GM23338 (cell line): Measurements from ENCODE around the gene MCM9. TPM values are rescaled to one million over a fixed set of nuclear protein-coding genes. Genes with fewer than 3 reads are reported as not detected.

Source experiments
- ATAC-seq: fragments of 200-7000 bp; cut with Tn5 transposase; 3 replicates; pipeline ENCODE4 v1.9.1; 2020
- DNase-seq: peaks from one replicate; pipeline ENCODE4 v3.0.0-alpha.2; 2015; ENCODE audit warnings: low spot score
- H2AFZ ChIP-seq: fragments of 200-600 bp; sonication (generic); 2 replicates; pipeline ENCODE4 v1.8.0; 2016; ENCODE audit warnings: antibody characterized with exemption, mild to moderate bottlenecking, moderate library complexity
- H3F3A ChIP-seq: fragments of 200-600 bp; sonication (generic); replicated peaks from 2 replicates; pipeline ENCODE4 v1.8.0; 2017; ENCODE audit warnings: antibody characterized with exemption, mixed run types, low read depth
- H3K27ac ChIP-seq: fragments of 200-600 bp; sonication (generic); 2 replicates; pipeline ENCODE4 v1.6.1; 2016; ENCODE audit warnings: low read depth
- H3K27me3 ChIP-seq: fragments of 200-600 bp; sonication (generic); 2 replicates; pipeline ENCODE4 v1.8.0; 2016; ENCODE audit warnings: mild to moderate bottlenecking, mixed run types, moderate library complexity; ENCODE audit not compliant: insufficient read depth
- H3K36me3 ChIP-seq: fragments of 200-600 bp; sonication (generic); 2 replicates; pipeline ENCODE4 v1.8.0; 2016; ENCODE audit warnings: mild to moderate bottlenecking; ENCODE audit not compliant: insufficient read depth
- H3K4me1 ChIP-seq: fragments of 200-600 bp; sonication (generic); 2 replicates; pipeline ENCODE4 v1.8.0; 2016; ENCODE audit warnings: mild to moderate bottlenecking, moderate library complexity; ENCODE audit not compliant: insufficient read depth
- H3K4me2 ChIP-seq: fragments of 200-600 bp; sonication (generic); 2 replicates; pipeline ENCODE4 v1.7.1; 2017; ENCODE audit warnings: mixed run types
- H3K4me3 ChIP-seq: fragments of 200-600 bp; sonication (generic); 2 replicates; pipeline ENCODE4 v1.6.1; 2016; ENCODE audit warnings: mixed run types
- H3K79me2 ChIP-seq: fragments of 200-600 bp; sonication (generic); replicated peaks from 2 replicates; pipeline ENCODE4 v1.8.0; 2017; ENCODE audit warnings: mild to moderate bottlenecking; ENCODE audit not compliant: insufficient read depth
- H3K9me2 ChIP-seq: fragments of 200-600 bp; sonication (generic); 2 replicates; pipeline ENCODE4 v1.8.0; 2017; ENCODE audit not compliant: insufficient read depth
- H4K20me1 ChIP-seq: fragments of 200-600 bp; sonication (generic); replicated peaks from 2 replicates; pipeline ENCODE4 v1.8.0; 2017; ENCODE audit warnings: mild to moderate bottlenecking; ENCODE audit not compliant: insufficient read depth
- H3K27ac Mint-ChIP-seq: 2 replicates; pipeline ENCODE4 v1.8.0; 2020; ENCODE audit warnings: inconsistent platforms, mild to moderate bottlenecking, moderate library complexity, mixed read lengths
- H3K27me3 Mint-ChIP-seq: 3 replicates; pipeline ENCODE4 v1.8.0; 2022; ENCODE audit warnings: low read depth, mild to moderate bottlenecking, moderate library complexity, mixed read lengths, inconsistent platforms; ENCODE audit not compliant: insufficient read depth, poor library complexity
- H3K36me3 Mint-ChIP-seq: 3 replicates; pipeline ENCODE4 v1.8.0; 2021; ENCODE audit warnings: low read depth, mild to moderate bottlenecking, inconsistent platforms, moderate library complexity, mixed read lengths
- H3K4me1 Mint-ChIP-seq: 3 replicates; pipeline ENCODE4 v1.8.0; 2020; ENCODE audit warnings: mild to moderate bottlenecking, inconsistent platforms, mixed read lengths
- H3K4me3 Mint-ChIP-seq: 3 replicates; pipeline ENCODE4 v1.8.0; 2021; ENCODE audit warnings: moderate library complexity, mild to moderate bottlenecking, inconsistent platforms, mixed read lengths
- H3K9me3 Mint-ChIP-seq: 3 replicates; pipeline ENCODE4 v1.8.0; 2020; ENCODE audit warnings: moderate library complexity, mild to moderate bottlenecking, inconsistent platforms, mixed read lengths
- CREB1 ChIP-seq: fragments of 250-450 bp; sonication (Bioruptor Pico); IDR thresholded peaks from 2 replicates; pipeline ENCODE4 v1.5.0; 2020; ENCODE audit warnings: low read depth, mild to moderate bottlenecking, moderate library complexity
- CTCF ChIP-seq, 2 experiments: fragments of 200-600 bp in 1 of 2; sonication (generic) in 1 of 2; conservative IDR thresholded peaks; 2 replicates each; pipeline versions ENCODE4 v1.5.1 to v1.6.1; 2016 to 2017; ENCODE audit warnings: antibody characterized with exemption in 2 of 2, low read depth in 2 of 2, mild to moderate bottlenecking in 2 of 2, moderate library complexity in 1 of 2
- ETS1 ChIP-seq: IDR thresholded peaks from 2 replicates; pipeline ENCODE4 v1.6.1; 2016; ENCODE audit warnings: antibody characterized with exemption
- EZH2 ChIP-seq: fragments of 200-600 bp; sonication (generic); IDR thresholded peaks from one replicate; pipeline ENCODE4 v1.8.0; 2017; ENCODE audit warnings: antibody characterized with exemption, mild to moderate bottlenecking, low read depth; ENCODE audit not compliant: unreplicated experiment
- EZH2phosphoT487 ChIP-seq: fragments of 200-600 bp; sonication (generic); IDR thresholded peaks from one replicate; pipeline ENCODE4 v1.8.1; 2018; ENCODE audit warnings: antibody characterized with exemption; ENCODE audit not compliant: unreplicated experiment
- JUNB ChIP-seq: IDR thresholded peaks from one replicate; pipeline ENCODE4 v1.6.1; 2016; ENCODE audit warnings: antibody characterized with exemption; ENCODE audit not compliant: unreplicated experiment
- NANOG ChIP-seq: IDR thresholded peaks from 2 replicates; pipeline ENCODE4 v1.6.1; 2016; ENCODE audit warnings: antibody characterized with exemption, borderline replicate concordance
- POLR2AphosphoS5 ChIP-seq: IDR thresholded peaks from 2 replicates; pipeline ENCODE4 v1.6.1; 2016; ENCODE audit warnings: antibody characterized with exemption, low read depth
- STAT1 ChIP-seq: IDR thresholded peaks from one replicate; pipeline ENCODE4 v1.6.1; 2016; ENCODE audit warnings: antibody characterized with exemption; ENCODE audit not compliant: unreplicated experiment
- ZNF114 ChIP-seq: fragments of 250-450 bp; sonication (Bioruptor Pico); IDR thresholded peaks from 2 replicates; pipeline ENCODE4 v1.5.0; 2020; ENCODE audit warnings: mild to moderate bottlenecking, moderate library complexity
- ZNF331 ChIP-seq: fragments of 250-450 bp; sonication (Bioruptor Pico); IDR thresholded peaks from 2 replicates; pipeline ENCODE4 v1.5.0; 2020; ENCODE audit warnings: low read depth, mild to moderate bottlenecking, moderate library complexity
- ZNF462 ChIP-seq: fragments of 250-450 bp; sonication (Bioruptor Pico); IDR thresholded peaks from 2 replicates; pipeline ENCODE4 v1.5.0; 2020; ENCODE audit warnings: mild to moderate bottlenecking, moderate library complexity
- polyA plus RNA-seq: library from polyadenylated mRNA; unstranded; fragments of >200 nt; fragmentation: Nextera tagmentation; extraction: Ambion mirVana; gene quantifications from 2 replicates; pipeline ENCODE4 v1.2.1, GENCODE V29; 2016
- total RNA-seq: library from RNA; depleted of rRNA; stranded (reverse); fragments of >200 nt; shearing (Covaris generic); gene quantifications from 2 replicates; pipeline ENCODE4 v1.2.3, GENCODE V29; 2014
- TF ChIP-seq, protein P1 (sequence below): IDR thresholded peaks from one replicate; pipeline ENCODE4 v1.6.1; 2018; ENCODE audit warnings: antibody characterized with exemption; ENCODE audit not compliant: unreplicated experiment

MCM9 gene
- total and polyA plus RNA-seq, 2 experiments from 2014 or later: 14.9 to 16.6 TPM

DNA sequence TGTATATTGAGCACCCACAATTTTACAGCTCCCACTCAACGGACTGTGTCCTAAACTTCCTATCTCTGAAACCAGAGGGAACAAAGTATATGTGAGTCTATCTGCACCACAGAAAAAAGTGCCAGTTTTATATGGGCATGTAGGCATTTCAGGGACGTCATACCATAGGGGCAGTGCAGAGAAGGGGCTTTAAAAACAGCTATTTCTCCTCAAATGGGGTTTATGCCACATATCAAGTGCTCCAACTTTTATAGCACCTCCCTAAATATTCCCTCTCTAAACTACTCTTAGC is 69.9 kb downstream of the MCM9 start (continued):
- TF ChIP-seq ZNF331 (no peak), EZH2 (no peak)

GRCh38 chr6:118864341-118865099 is 70.4 kb downstream of the MCM9 start:
- H3K9me3 Mint-ChIP-seq: peaks cover 16% of the 10 kb centered on the region
- Histone ChIP-seq H3K9me2 (no peaks in the 10 kb centered on the region), H3K4me3 (no peak overlapping the region), H3F3A (no peaks in the 10 kb centered on the region), H3K4me1 (peaks cover 6% of the 10 kb centered on the region; the same call in 1 of the 2 replicates), H3K27ac (no peak overlapping the region), H3K36me3 (no peaks in the 10 kb centered on the region), H3K79me2 (peaks cover 18% of the 10 kb centered on the region), H4K20me1 (no peaks in the 10 kb centered on the region), H2AFZ (no peak overlapping the region), H3K4me2 (no peak overlapping the region), H3K27me3 (no peaks in the 10 kb centered on the region)
- H3K27me3 Mint-ChIP-seq: no peaks in the 10 kb centered on the region
- H3K36me3 Mint-ChIP-seq: peaks cover 11% of the 10 kb centered on the region
- no peak overlapping the region for H3K27ac Mint-ChIP-seq
- peaks cover 6% of the 10 kb centered on the region for H3K4me1 Mint-ChIP-seq
- ATAC-seq: no peak
- no peak for DNase-seq
- no peak for TF ChIP-seq POLR2AphosphoS5
- TF ChIP-seq ZNF114 (CRISPR knock-in tag): no peak
- TF ChIP-seq NANOG: no peak
- no peak for TF ChIP-seq CTCF (conservative IDR thresholded peaks at IDR 0.05; ENCODE audit: low read depth in 2 of 2)
- no peak for TF ChIP-seq ETS1
- no peak for TF ChIP-seq STAT1
- TF ChIP-seq CREB1: no peak
- TF ChIP-seq ZNF331: no peak
- TF ChIP-seq EZH2: no peak
- no peak for TF ChIP-seq EZH2phosphoT487
- TF ChIP-seq, protein P1, sequence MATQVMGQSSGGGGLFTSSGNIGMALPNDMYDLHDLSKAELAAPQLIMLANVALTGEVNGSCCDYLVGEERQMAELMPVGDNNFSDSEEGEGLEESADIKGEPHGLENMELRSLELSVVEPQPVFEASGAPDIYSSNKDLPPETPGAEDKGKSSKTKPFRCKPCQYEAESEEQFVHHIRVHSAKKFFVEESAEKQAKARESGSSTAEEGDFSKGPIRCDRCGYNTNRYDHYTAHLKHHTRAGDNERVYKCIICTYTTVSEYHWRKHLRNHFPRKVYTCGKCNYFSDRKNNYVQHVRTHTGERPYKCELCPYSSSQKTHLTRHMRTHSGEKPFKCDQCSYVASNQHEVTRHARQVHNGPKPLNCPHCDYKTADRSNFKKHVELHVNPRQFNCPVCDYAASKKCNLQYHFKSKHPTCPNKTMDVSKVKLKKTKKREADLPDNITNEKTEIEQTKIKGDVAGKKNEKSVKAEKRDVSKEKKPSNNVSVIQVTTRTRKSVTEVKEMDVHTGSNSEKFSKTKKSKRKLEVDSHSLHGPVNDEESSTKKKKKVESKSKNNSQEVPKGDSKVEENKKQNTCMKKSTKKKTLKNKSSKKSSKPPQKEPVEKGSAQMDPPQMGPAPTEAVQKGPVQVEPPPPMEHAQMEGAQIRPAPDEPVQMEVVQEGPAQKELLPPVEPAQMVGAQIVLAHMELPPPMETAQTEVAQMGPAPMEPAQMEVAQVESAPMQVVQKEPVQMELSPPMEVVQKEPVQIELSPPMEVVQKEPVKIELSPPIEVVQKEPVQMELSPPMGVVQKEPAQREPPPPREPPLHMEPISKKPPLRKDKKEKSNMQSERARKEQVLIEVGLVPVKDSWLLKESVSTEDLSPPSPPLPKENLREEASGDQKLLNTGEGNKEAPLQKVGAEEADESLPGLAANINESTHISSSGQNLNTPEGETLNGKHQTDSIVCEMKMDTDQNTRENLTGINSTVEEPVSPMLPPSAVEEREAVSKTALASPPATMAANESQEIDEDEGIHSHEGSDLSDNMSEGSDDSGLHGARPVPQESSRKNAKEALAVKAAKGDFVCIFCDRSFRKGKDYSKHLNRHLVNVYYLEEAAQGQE: no peak
- no peak for TF ChIP-seq JUNB
- no peak for TF ChIP-seq ZNF462 (CRISPR knock-in tag)
- H3K4me3 Mint-ChIP-seq: no peak overlapping the region
